Smooth muscle cell of the brain vasculature (primary cell): ENCODE results near the gene SEZ6.
A peak's percentile ranks its signal among the peaks of the same experiment; 100 is the strongest.

ENCODE experiments used
- DNase-seq: peaks from one replicate; pipeline ENCODE4 v3.0.0-alpha.2; 2012; ENCODE audit warnings: low read depth, low spot score

The SEZ6 gene

GRCh38 chr17:28956112-28956511, 49.7 kb downstream of the SEZ6 start:
- DNase-seq: no peak

GRCh38 chr17:28955408-28955807, 50.4 kb downstream of the SEZ6 start:
- no peak for DNase-seq

- DNase-seq: no peak
These were observed 50.9 kb downstream of the SEZ6 start for GRCh38 chr17:28954886-28955285.

GRCh38 chr17:28953444-28954118, 52.3 kb downstream of the SEZ6 start:
- DNase-seq: no peak

GRCh38 chr17:28951991-28952975, 53.5 kb downstream of the SEZ6 start:
- DNase-seq: peak; percentile 98

GRCh38 chr17:28951428-28951990, 54.3 kb downstream of the SEZ6 start, which contains the start of gene PHF12:
TSS of gene PHF12 (minus strand) at chr17:28951518. CDS start at chr17:28950960, 558 bp downstream.
- DNase-seq: peak; percentile 100

- no peak for DNase-seq
These were observed 54.9 kb downstream of the SEZ6 start for GRCh38 chr17:28950752-28951427.

- DNase-seq: no peak
These were observed 55.6 kb downstream of the SEZ6 start for GRCh38 chr17:28950017-28950751.

- no peak for DNase-seq
These were observed 56.4 kb downstream of the SEZ6 start for GRCh38 chr17:28949185-28950016.

- no peak for DNase-seq
These were observed 57.0 kb downstream of the SEZ6 start for GRCh38 chr17:28948873-28949184.

- DNase-seq: no peak
These were observed 57.5 kb downstream of the SEZ6 start for GRCh38 chr17:28948342-28948741.

GRCh38 chr17:28947639-28948038, 58.2 kb downstream of the SEZ6 start:
- no peak for DNase-seq

GRCh38 chr17:28946239-28946638, 59.6 kb downstream of the SEZ6 start:
- DNase-seq: peak; percentile 71

GRCh38 chr17:28944862-28945741, 60.7 kb downstream of the SEZ6 start:
- no peak for DNase-seq

- no peak for DNase-seq
These were observed 61.5 kb downstream of the SEZ6 start for GRCh38 chr17:28944343-28944742.

GRCh38 chr17:28942925-28943324, 62.9 kb downstream of the SEZ6 start:
- no peak for DNase-seq

GRCh38 chr17:28941251-28941650, 64.6 kb downstream of the SEZ6 start:
- no peak for DNase-seq

GRCh38 chr17:28940675-28941074, 65.2 kb downstream of the SEZ6 start:
- DNase-seq: no peak

GRCh38 chr17:28940142-28940541, 65.7 kb downstream of the SEZ6 start:
- no peak for DNase-seq
